HG03442 (cell line): ENCODE data around the gene ARHGAP22.
"Not testable (repeated sequence)": the region's sequence is repeated elsewhere in the genome, so short reads cannot be mapped to it uniquely, and the experiment has no call there.

Experiments used
- ATAC-seq: cut with Tn5 transposase; IDR thresholded peaks from one replicate; pipeline ENCODE4 v1.9.1; 2021; ENCODE audit warnings: mild to moderate bottlenecking, moderate library complexity; ENCODE audit not compliant: unreplicated experiment

ARHGAP22 gene

GRCh38 chr10:48604991-48605508 is at the start of gene ARHGAP22:
Gene ARHGAP22 (minus strand): TSS chr10:48605073. CDS start chr10:48604796, 277 bp downstream.
- peak; percentile 46 for ATAC-seq

GRCh38 chr10:48653944-48654698 is 49.2 kb upstream of the ARHGAP22 start:
- no peak for ATAC-seq

- ATAC-seq, result no peak
Measured at GRCh38 chr10:48653347-48653746, 48.5 kb upstream of the ARHGAP22 start.

GRCh38 chr10:48652344-48652743 is 47.5 kb upstream of the ARHGAP22 start:
- no peak for ATAC-seq

GRCh38 chr10:48651839-48652238 is 47.0 kb upstream of the ARHGAP22 start:
- no peak for ATAC-seq

- ATAC-seq, result no peak
Measured at GRCh38 chr10:48651293-48651692, 46.4 kb upstream of the ARHGAP22 start.

GRCh38 chr10:48649349-48649944 is 44.6 kb upstream of the ARHGAP22 start:
- ATAC-seq, result no peak

- no peak for ATAC-seq
Measured at GRCh38 chr10:48648172-48648942, 43.5 kb upstream of the ARHGAP22 start.

GRCh38 chr10:48647073-48647472 is 42.2 kb upstream of the ARHGAP22 start:
- not testable (repeated sequence) for ATAC-seq

- ATAC-seq, result no peak
Measured at GRCh38 chr10:48645600-48645999, 40.7 kb upstream of the ARHGAP22 start.

- ATAC-seq, result not testable (repeated sequence)
Measured at GRCh38 chr10:48641099-48641690, 36.3 kb upstream of the ARHGAP22 start.

GRCh38 chr10:48640326-48640725 is 35.5 kb upstream of the ARHGAP22 start:
- ATAC-seq, result no peak

- ATAC-seq, result no peak
Measured at GRCh38 chr10:48639632-48640031, 34.8 kb upstream of the ARHGAP22 start.

- no peak for ATAC-seq
Measured at GRCh38 chr10:48638739-48639527, 34.1 kb upstream of the ARHGAP22 start.

GRCh38 chr10:48638158-48638557 is 33.3 kb upstream of the ARHGAP22 start:
- no peak for ATAC-seq

GRCh38 chr10:48636901-48637300 is 32.0 kb upstream of the ARHGAP22 start:
- ATAC-seq, result no peak

GRCh38 chr10:48636231-48636630 is 31.4 kb upstream of the ARHGAP22 start:
- no peak for ATAC-seq

- ATAC-seq, result no peak
Measured at GRCh38 chr10:48634984-48635557, 30.2 kb upstream of the ARHGAP22 start.

- peak; percentile 83 for ATAC-seq
Measured at GRCh38 chr10:48634198-48634983, 29.5 kb upstream of the ARHGAP22 start.
